Chondrocyte (in vitro differentiated cells): Measurements from ENCODE around the gene C5orf58. TPM values are rescaled to one million over a fixed set of nuclear protein-coding genes. Genes with fewer than 3 reads are reported as not detected.

Source experiments
- DNase-seq: peaks from one replicate; pipeline ENCODE4 v3.0.0; 2021; ENCODE audit warnings: mixed read lengths, low spot score
- H3K27ac Mint-ChIP-seq: one replicate; pipeline ENCODE4 v1.8.0; 2021; ENCODE audit warnings: mild to moderate bottlenecking, moderate library complexity, mixed read lengths; ENCODE audit not compliant: unreplicated experiment
- H3K27me3 Mint-ChIP-seq: 2 replicates; pipeline ENCODE4 v1.8.0; 2021; ENCODE audit warnings: low read depth, mixed read lengths
- H3K36me3 Mint-ChIP-seq: 2 replicates; pipeline ENCODE4 v1.8.0; 2021; ENCODE audit warnings: low read depth, mixed read lengths
- H3K4me1 Mint-ChIP-seq: 2 replicates; pipeline ENCODE4 v1.8.0; 2021; ENCODE audit warnings: low read depth, mild to moderate bottlenecking, mixed read lengths
- H3K4me3 Mint-ChIP-seq: one replicate; pipeline ENCODE4 v1.8.0; 2021; ENCODE audit warnings: mild to moderate bottlenecking, moderate library complexity, mixed read lengths; ENCODE audit not compliant: unreplicated experiment
- H3K9me3 Mint-ChIP-seq: 2 replicates; pipeline ENCODE4 v1.8.0; 2021; ENCODE audit warnings: low read depth, mixed read lengths
- CTCF ChIP-seq: fragments of 200-600 bp; sonication (generic); IDR thresholded peaks from 2 replicates; pipeline ENCODE4 v1.5.0; 2021; ENCODE audit warnings: antibody characterized with exemption, mild to moderate bottlenecking, moderate library complexity
- total RNA-seq: library from RNA; stranded (reverse); gene quantifications from 3 replicates; pipeline ENCODE4 v1.2.1, GENCODE V29; 2021

Gene C5orf58
- total RNA-seq, 1 donor from 2014 or later = not detected

GRCh38 chr5:170190436-170191134 is 42.2 kb upstream of the C5orf58 start:
- Mint-ChIP-seq H3K9me3 (peaks cover 7% of the 10 kb centered on the region), H3K4me3 (no peak overlapping the region), H3K4me1 (peaks cover 2% of the 10 kb centered on the region), H3K27me3 (peaks cover 21% of the 10 kb centered on the region), H3K27ac (no peak overlapping the region), H3K36me3 (no peaks in the 10 kb centered on the region)
- TF ChIP-seq CTCF = no peak
- DNase-seq = no peak

GRCh38 chr5:170192829-170193228 is 40.0 kb upstream of the C5orf58 start:
- no peaks in the 10 kb centered on the region for H3K4me1 Mint-ChIP-seq
- peaks cover 37% of the 10 kb centered on the region for H3K27me3 Mint-ChIP-seq
- peaks cover 7% of the 10 kb centered on the region for H3K9me3 Mint-ChIP-seq
- DNase-seq = no peak
- no peak overlapping the region for H3K4me3 Mint-ChIP-seq
- no peaks in the 10 kb centered on the region for H3K36me3 Mint-ChIP-seq
- peak overlapping the region; percentile 18 for H3K27ac Mint-ChIP-seq
- TF ChIP-seq CTCF = no peak

GRCh38 chr5:170195961-170196360 is 36.8 kb upstream of the C5orf58 start:
- no peak overlapping the region for H3K27ac Mint-ChIP-seq
- H3K27me3 Mint-ChIP-seq = peaks cover 33% of the 10 kb centered on the region
- DNase-seq = no peak
- H3K4me3 Mint-ChIP-seq = no peak overlapping the region
- H3K4me1 Mint-ChIP-seq = no peaks in the 10 kb centered on the region
- no peaks in the 10 kb centered on the region for H3K9me3 Mint-ChIP-seq
- H3K36me3 Mint-ChIP-seq = no peaks in the 10 kb centered on the region
- no peak for TF ChIP-seq CTCF

- H3K27me3 Mint-ChIP-seq = peaks cover 41% of the 10 kb centered on the region
- no peak overlapping the region for H3K27ac Mint-ChIP-seq
- H3K4me3 Mint-ChIP-seq = no peak overlapping the region
- DNase-seq = no peak
- TF ChIP-seq CTCF = no peak
- H3K4me1 Mint-ChIP-seq = no peaks in the 10 kb centered on the region
- no peaks in the 10 kb centered on the region for H3K36me3 Mint-ChIP-seq
- no peaks in the 10 kb centered on the region for H3K9me3 Mint-ChIP-seq
These were observed 31.9 kb upstream of the C5orf58 start for GRCh38 chr5:170200876-170201275.

GRCh38 chr5:170201311-170201710 is 31.5 kb upstream of the C5orf58 start:
- H3K36me3 Mint-ChIP-seq = no peaks in the 10 kb centered on the region
- no peak overlapping the region for H3K4me3 Mint-ChIP-seq
- no peak for DNase-seq
- TF ChIP-seq CTCF = no peak
- no peaks in the 10 kb centered on the region for H3K9me3 Mint-ChIP-seq
- no peak overlapping the region for H3K27ac Mint-ChIP-seq
- peaks cover 41% of the 10 kb centered on the region for H3K27me3 Mint-ChIP-seq
- no peaks in the 10 kb centered on the region for H3K4me1 Mint-ChIP-seq
